GM12801 (cell line): ENCODE measurements around the gene TBC1D9.

ENCODE experiments used
- CTCF ChIP-seq: IDR thresholded peaks from one replicate; pipeline ENCODE4 v1.5.1; 2011; ENCODE audit warnings: control low read depth; ENCODE audit not compliant: insufficient read length; ENCODE audit errors: extremely low read depth

The TBC1D9 gene

DNA sequence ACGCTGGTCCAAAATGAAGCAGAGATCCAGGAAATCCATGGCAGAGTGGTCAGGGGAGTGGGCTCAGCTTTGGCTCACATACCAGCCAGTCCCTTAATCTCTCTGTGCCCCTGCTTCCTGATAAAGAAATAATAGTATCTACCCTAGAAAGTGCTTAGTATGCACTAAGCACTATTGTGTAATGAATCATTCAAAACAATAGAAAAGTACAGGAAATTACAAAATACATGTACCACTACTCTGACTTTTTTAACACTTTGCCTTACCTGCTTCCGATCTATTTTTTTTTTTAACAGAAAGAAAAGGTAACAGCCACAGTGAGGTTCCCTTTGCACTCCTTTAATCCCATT is 49.9 kb downstream of the TBC1D9 start:
- TF ChIP-seq CTCF = no peak

DNA sequence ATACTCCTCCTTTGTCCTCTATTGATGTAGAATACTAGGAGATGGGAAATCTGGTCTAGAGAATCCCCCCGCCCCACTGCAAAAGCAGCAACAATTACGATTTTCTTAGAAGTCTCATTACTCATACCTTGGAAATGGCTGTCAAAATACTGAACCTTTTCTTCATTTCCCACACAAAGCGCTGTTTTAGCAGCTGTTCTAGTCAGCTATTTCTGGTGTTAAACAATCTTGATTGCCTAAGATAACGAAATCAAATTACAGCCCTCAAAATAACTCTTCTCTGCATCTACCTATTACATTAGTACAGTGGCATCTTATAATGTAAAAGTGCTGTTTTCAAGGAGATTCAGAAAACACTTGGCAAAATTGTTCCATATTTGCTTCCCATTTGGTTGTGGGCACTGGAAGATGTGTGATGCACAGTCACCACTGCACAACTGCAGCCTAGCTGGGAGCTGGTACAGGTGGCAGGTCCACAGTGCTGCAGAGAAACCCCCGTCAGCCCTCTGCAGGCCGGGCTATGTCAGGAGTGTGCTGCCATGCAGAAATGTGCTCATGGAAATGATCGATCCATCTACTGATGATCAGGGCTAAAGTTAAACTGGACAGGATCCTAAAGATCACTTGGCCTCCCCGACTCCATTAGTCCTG is 50.4 kb downstream of the TBC1D9 start:
- no peak for TF ChIP-seq CTCF

DNA sequence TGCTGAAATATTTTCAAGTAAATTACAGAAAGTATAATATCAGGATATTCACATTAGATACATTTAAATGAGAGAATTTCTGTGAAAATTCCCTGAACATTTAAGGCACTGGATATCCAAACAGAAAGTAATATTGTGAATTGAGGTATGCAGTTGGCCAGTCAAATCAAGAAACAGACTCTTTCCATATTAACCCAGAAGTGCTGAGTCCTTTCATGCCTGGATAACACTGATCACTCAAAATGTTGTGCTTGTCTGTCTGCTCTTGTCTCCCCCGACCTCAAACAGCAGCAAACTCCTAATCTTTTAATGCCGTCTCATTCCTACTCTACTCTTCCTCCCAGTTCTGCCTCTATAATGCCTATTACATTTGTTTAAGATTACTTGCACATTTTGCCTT is 51.2 kb downstream of the TBC1D9 start:
- TF ChIP-seq CTCF = no peak

- TF ChIP-seq CTCF = no peak
These were observed 51.7 kb downstream of the TBC1D9 start for GRCh38 chr4:140704392-140704960.

- no peak for TF ChIP-seq CTCF
These were observed 52.7 kb downstream of the TBC1D9 start for GRCh38 chr4:140703463-140703862.

GRCh38 chr4:140702096-140702757 is 54.0 kb downstream of the TBC1D9 start:
- no peak for TF ChIP-seq CTCF

- no peak for TF ChIP-seq CTCF
These were observed 55.1 kb downstream of the TBC1D9 start for GRCh38 chr4:140701071-140701470.
